Peyer's patch (tissue), 4 donors: ENCODE results near the gene TRRAP. TPM values are rescaled to one million over a fixed set of nuclear protein-coding genes. Genes with fewer than 3 reads are reported as not detected.
A peak's percentile ranks its signal among the peaks of the same experiment; 100 is the strongest.

Experiments
- DNase-seq, 3 donors: peaks; one replicate each; pipeline ENCODE4 v3.0.0-alpha.2; 2017 to 2019
- H3K27ac ChIP-seq, 4 donors: fragments of 200-600 bp; sonication (generic); one replicate each; pipeline ENCODE4 v1.5.1; 2016 to 2019
- H3K27me3 ChIP-seq, 2 donors: fragments of 200-600 bp; sonication (generic); one replicate each; pipeline ENCODE4 v1.5.1; 2019
- H3K36me3 ChIP-seq, 3 donors: fragments of 200-600 bp; sonication (generic); one replicate each; pipeline ENCODE4 v1.5.1; 2016 to 2019
- H3K4me1 ChIP-seq, 4 donors: fragments of 200-600 bp; sonication (generic); one replicate each; pipeline ENCODE4 v1.5.1; 2016 to 2019
- H3K4me3 ChIP-seq, 4 donors: fragments of 200-600 bp; sonication (generic); 1 replicate in 3 of 4; 2 replicates in 1 of 4; pipeline ENCODE4 v1.5.1; 2016 to 2019; ENCODE audit warnings: mild to moderate bottlenecking in 1 of 4
- H3K9me3 ChIP-seq, 4 donors: fragments of 200-600 bp; sonication (generic); one replicate each; pipeline ENCODE4 v1.5.1; 2016 to 2019; ENCODE audit warnings: mild to moderate bottlenecking in 1 of 4
- CTCF ChIP-seq, 6 experiments: fragments of 450-650 bp in 4 of 6; fragments of 200-600 bp in 2 of 6; sonication (generic) in 1 of 6; IDR thresholded peaks; one replicate each; pipeline ENCODE4 v1.5.1; 2017 to 2019; ENCODE audit warnings: antibody characterized with exemption in 6 of 6, mild to moderate bottlenecking in 3 of 6, moderate library complexity in 1 of 6
- POLR2A ChIP-seq, 2 donors: fragments of 450-650 bp; IDR thresholded peaks; one replicate each; pipeline ENCODE4 v1.5.1; 2017; ENCODE audit warnings: antibody characterized with exemption in 2 of 2, mild to moderate bottlenecking in 2 of 2, moderate library complexity in 2 of 2
- total RNA-seq, 4 donors: library from RNA; depleted of rRNA; stranded (reverse); fragments of >200 nt; gene quantifications; one replicate each; pipeline ENCODE4 v1.1.0, GENCODE V29; 2016

TRRAP gene
- total RNA-seq, 4 donors from 2014 or later = 39.2 to 62.3 (median 57.8) TPM

- H3K27me3 ChIP-seq = no peaks in the 10 kb centered on the region
- peak overlapping the region in 2 of 4 donors; percentile 11 to 63 for H3K27ac ChIP-seq
- peak in 2 of 3 donors; percentile 66 to 69 for DNase-seq
- H3K4me1 ChIP-seq = no peaks in the 10 kb centered on the region
- no peak overlapping the region for H3K4me3 ChIP-seq
- TF ChIP-seq POLR2A (IDR thresholded peaks at IDR 0.05) (no peak), CTCF (IDR thresholded peaks at IDR 0.05) (no peak)
- no peaks in the 10 kb centered on the region for H3K9me3 ChIP-seq
- H3K36me3 ChIP-seq = peaks cover 0 to 99% (median 0%) of the 10 kb centered on the region in 3 donors
Observed at GRCh38 chr7:98930464-98930863, 52.1 kb downstream of the TRRAP start.

GRCh38 chr7:98930921-98931320 is 52.6 kb downstream of the TRRAP start:
- Histone ChIP-seq H3K9me3 (no peaks in the 10 kb centered on the region), H3K27me3 (no peaks in the 10 kb centered on the region), H3K4me3 (no peak overlapping the region), H3K4me1 (no peaks in the 10 kb centered on the region), H3K36me3 (peaks cover 0 to 99% (median 0%) of the 10 kb centered on the region in 3 donors), H3K27ac (peak overlapping the region in 2 of 4 donors; percentile 11 to 63)
- DNase-seq = no peak
- TF ChIP-seq CTCF (IDR thresholded peaks at IDR 0.05) = no peak
- no peak for TF ChIP-seq POLR2A (IDR thresholded peaks at IDR 0.05)

GRCh38 chr7:98933321-98933720 is 55.0 kb downstream of the TRRAP start:
- DNase-seq = no peak
- no peak for TF ChIP-seq CTCF (IDR thresholded peaks at IDR 0.05)
- TF ChIP-seq POLR2A (IDR thresholded peaks at IDR 0.05) = no peak

GRCh38 chr7:98934267-98934666 is 55.9 kb downstream of the TRRAP start:
- Histone ChIP-seq H3K4me1 (no peaks in the 10 kb centered on the region), H3K27me3 (no peaks in the 10 kb centered on the region), H3K36me3 (peaks cover 0 to 100% (median 0%) of the 10 kb centered on the region in 3 donors), H3K9me3 (no peaks in the 10 kb centered on the region), H3K4me3 (no peak overlapping the region), H3K27ac (no peak overlapping the region)
- no peak for TF ChIP-seq CTCF (IDR thresholded peaks at IDR 0.05)
- no peak for TF ChIP-seq POLR2A (IDR thresholded peaks at IDR 0.05)
- no peak for DNase-seq

More at GRCh38 chr7:98933321-98933720, 55.0 kb downstream of the TRRAP start:
- Histone ChIP-seq H3K27ac (no peak overlapping the region), H3K9me3 (no peaks in the 10 kb centered on the region), H3K4me3 (no peak overlapping the region), H3K4me1 (no peaks in the 10 kb centered on the region), H3K36me3 (peaks cover 0 to 99% (median 0%) of the 10 kb centered on the region in 3 donors), H3K27me3 (no peaks in the 10 kb centered on the region)

- H3K36me3 ChIP-seq = peaks cover 0 to 100% (median 0%) of the 10 kb centered on the region in 3 donors
Observed at GRCh38 chr7:98935811-98936210, 57.5 kb downstream of the TRRAP start.

More at GRCh38 chr7:98935811-98936210, 57.5 kb downstream of the TRRAP start:
- Histone ChIP-seq H3K27me3 (no peaks in the 10 kb centered on the region), H3K27ac (no peak overlapping the region), H3K9me3 (no peaks in the 10 kb centered on the region), H3K4me3 (no peak overlapping the region), H3K4me1 (no peaks in the 10 kb centered on the region)
- no peak for TF ChIP-seq CTCF (IDR thresholded peaks at IDR 0.05)
- no peak for TF ChIP-seq POLR2A (IDR thresholded peaks at IDR 0.05)
- DNase-seq = no peak
